CD4-positive, alpha-beta memory T cell (primary cell): ENCODE measurements around the gene BEGAIN. TPM values are rescaled to one million over a fixed set of nuclear protein-coding genes. Genes with fewer than 3 reads are reported as not detected.

ENCODE experiments used
- CTCF ChIA-PET: fragments of 350-600 bp; sonication (Branson Sonifier 250); formaldehyde crosslinking; loops from one replicate; lab custom pipeline; 2021; ENCODE audit warnings: inconsistent platforms; ENCODE audit not compliant: partially characterized antibody; lab: Charles Lee
- POLR2A ChIA-PET: fragments of 350-600 bp; sonication (Branson Sonifier 250); formaldehyde crosslinking; loops from one replicate; lab custom pipeline; 2021; ENCODE audit not compliant: partially characterized antibody; lab: Charles Lee
- DNase-seq, 5 donors: peaks; one replicate each; pipeline versions ENCODE4 v3.0.0 to v3.0.0-alpha.2; 2020 to 2022; ENCODE audit warnings: mixed read lengths in 1 of 5
- H3K27ac ChIP-seq: one replicate; pipeline ENCODE4 v1.7.0; 2013; ENCODE audit warnings: low read depth, low read length
- H3K27me3 ChIP-seq: 2 replicates; pipeline ENCODE4 v1.7.0; 2013; ENCODE audit warnings: mild to moderate bottlenecking, low read length, moderate library complexity; ENCODE audit not compliant: insufficient read depth
- H3K36me3 ChIP-seq: 2 replicates; pipeline ENCODE4 v1.7.0; 2013; ENCODE audit warnings: mild to moderate bottlenecking, low read length, moderate library complexity; ENCODE audit not compliant: insufficient read depth
- H3K4me1 ChIP-seq: 2 replicates; pipeline ENCODE4 v1.7.0; 2013; ENCODE audit warnings: mild to moderate bottlenecking, low read length, moderate library complexity; ENCODE audit not compliant: insufficient read depth
- H3K4me3 ChIP-seq, 2 donors: one replicate each; pipeline ENCODE4 v1.7.0; 2013; ENCODE audit warnings: low read length in 2 of 2, mild to moderate bottlenecking in 1 of 2
- H3K9me3 ChIP-seq, 2 donors: one replicate each; pipeline ENCODE4 v1.7.0; 2013; ENCODE audit warnings: low read length in 2 of 2, control low read depth in 1 of 2; ENCODE audit not compliant: control insufficient read depth in 1 of 2
- H3K27ac Mint-ChIP-seq, 7 donors: one replicate each; pipeline ENCODE4 v1.8.0; 2020 to 2021; ENCODE audit warnings: mixed read lengths in 7 of 7, mild to moderate bottlenecking in 6 of 7, inconsistent platforms in 3 of 7, moderate library complexity in 3 of 7
- H3K27me3 Mint-ChIP-seq, 2 donors: one replicate each; pipeline ENCODE4 v1.8.0; 2020 to 2021; ENCODE audit warnings: mixed read lengths in 2 of 2
- H3K36me3 Mint-ChIP-seq, 2 donors: one replicate each; pipeline ENCODE4 v1.8.0; 2020 to 2021; ENCODE audit warnings: mixed read lengths in 2 of 2, inconsistent platforms in 1 of 2, mild to moderate bottlenecking in 1 of 2
- H3K4me1 Mint-ChIP-seq, 4 donors: one replicate each; pipeline ENCODE4 v1.8.0; 2020 to 2021; ENCODE audit warnings: mixed read lengths in 4 of 4, mild to moderate bottlenecking in 1 of 4
- H3K4me3 Mint-ChIP-seq, 8 donors: one replicate each; pipeline ENCODE4 v1.8.0; 2020 to 2021; ENCODE audit warnings: mixed read lengths in 8 of 8, mild to moderate bottlenecking in 7 of 8, moderate library complexity in 6 of 8, inconsistent platforms in 3 of 8
- H3K9me3 Mint-ChIP-seq, 8 donors: one replicate each; pipeline ENCODE4 v1.8.0; 2020 to 2021; ENCODE audit warnings: mixed read lengths in 8 of 8, mild to moderate bottlenecking in 5 of 8, inconsistent platforms in 3 of 8, moderate library complexity in 1 of 8
- intact Hi-C: fragments of 100-400 bp; cut with micrococcal nuclease; formaldehyde crosslinking; loops from one replicate; pipeline ENCODE4 v1.15.1; 2023
- polyA plus RNA-seq, 2 donors: library from polyadenylated mRNA; unstranded; fragments of 300-500 nt; fragmentation: Illumina TruSeq; gene quantifications; one replicate each; pipeline ENCODE4 v1.2.3, GENCODE V29; 2021
- total RNA-seq, 2 experiments: library from RNA; stranded (reverse); gene quantifications; one replicate each; pipeline ENCODE4 v1.2.3, GENCODE V29; 2021

The BEGAIN gene
- total and polyA plus RNA-seq, 4 experiments from 2014 or later, result 0.09 to 1.8 (median 1.2) TPM

- H3K9me3 Mint-ChIP-seq, result no peaks in the 10 kb centered on the region
- Histone ChIP-seq H3K4me1 (peaks cover 20% of the 10 kb centered on the region), H3K4me3 (no peak overlapping the region), H3K9me3 (no peaks in the 10 kb centered on the region), H3K27me3 (no peaks in the 10 kb centered on the region), H3K27ac (no peak overlapping the region), H3K36me3 (no peaks in the 10 kb centered on the region)
- ChIA-PET CTCF (interaction anchor here (1.6 kb wide), 1 partner anchor 30 kb away, joined by 14 read pairs; no protein-coding TSS in a partner anchor), POLR2A (interaction anchor here (1.0 to 1.3 kb wide), 2 partner anchors 11 to 25 kb away, joined by 3 read pairs; no protein-coding TSS in a partner anchor)
- no peak overlapping the region for H3K4me3 Mint-ChIP-seq
- H3K4me1 Mint-ChIP-seq, result peaks cover 8 to 29% (median 15%) of the 10 kb centered on the region in 4 donors
- intact Hi-C loops, result no loop called here
- DNase-seq, result no peak
- H3K36me3 Mint-ChIP-seq, result no peaks in the 10 kb centered on the region
- H3K27ac Mint-ChIP-seq, result peak overlapping the region in 2 of 7 donors; percentile 43 to 72
- peaks cover 0 to 1% of the 10 kb centered on the region in 2 donors for H3K27me3 Mint-ChIP-seq
Measured at GRCh38 chr14:100615736-100616695, 28.8 kb upstream of the BEGAIN start.

GRCh38 chr14:100614803-100615202 lies 27.6 kb upstream of the BEGAIN start:
- ChIA-PET POLR2A (no interaction called here), CTCF (interaction anchor here (1.3 to 1.8 kb wide), 2 partner anchors 23 to 39 kb away, joined by 3 to 7 read pairs; no protein-coding TSS in a partner anchor)
- Histone ChIP-seq H3K4me3 (no peak overlapping the region), H3K9me3 (no peaks in the 10 kb centered on the region), H3K27ac (no peak overlapping the region), H3K36me3 (no peaks in the 10 kb centered on the region), H3K27me3 (no peaks in the 10 kb centered on the region), H3K4me1 (peaks cover 20% of the 10 kb centered on the region)
- DNase-seq, result no peak
- intact Hi-C loops, result no loop called here
- Mint-ChIP-seq H3K27me3 (peaks cover 0 to 1% of the 10 kb centered on the region in 2 donors), H3K9me3 (no peaks in the 10 kb centered on the region), H3K27ac (peak overlapping the region in 1 of 7 donors; percentile 2), H3K36me3 (no peaks in the 10 kb centered on the region), H3K4me3 (no peak overlapping the region), H3K4me1 (peaks cover 7 to 29% (median 15%) of the 10 kb centered on the region in 4 donors)

- no peak for DNase-seq
- Mint-ChIP-seq H3K9me3 (peaks cover 0 to 2% (median 0%) of the 10 kb centered on the region in 8 donors), H3K4me1 (peaks cover 7 to 14% (median 10%) of the 10 kb centered on the region in 4 donors), H3K4me3 (no peak overlapping the region), H3K27ac (no peak overlapping the region), H3K36me3 (no peaks in the 10 kb centered on the region), H3K27me3 (peaks cover 1 to 3% of the 10 kb centered on the region in 2 donors)
- H3K27ac ChIP-seq, result no peak overlapping the region
- H3K4me3 ChIP-seq, result no peak overlapping the region
- no peaks in the 10 kb centered on the region for H3K36me3 ChIP-seq
- H3K4me1 ChIP-seq, result peaks cover 15% of the 10 kb centered on the region
- H3K27me3 ChIP-seq, result no peaks in the 10 kb centered on the region
- no peaks in the 10 kb centered on the region for H3K9me3 ChIP-seq
- intact Hi-C loops, result no loop called here
- CTCF ChIA-PET, result interaction anchor here (0.8 to 2.7 kb wide), 3 partner anchors 33 to 230 kb away, joined by 3 to 17 read pairs (median 7); no protein-coding TSS in a partner anchor
- POLR2A ChIA-PET, result no interaction called here
Measured at GRCh38 chr14:100612986-100613385, 25.8 kb upstream of the BEGAIN start.

- no peaks in the 10 kb centered on the region for H3K36me3 Mint-ChIP-seq
- ChIA-PET POLR2A (no interaction called here), CTCF (interaction anchor here (2.7 kb wide), 1 partner anchor 34 kb away, joined by 17 read pairs; no protein-coding TSS in a partner anchor)
- H3K36me3 ChIP-seq, result no peaks in the 10 kb centered on the region
- intact Hi-C loops, result no loop called here
- H3K27ac ChIP-seq, result no peak overlapping the region
- peaks cover under 1 to 4% (median 1%) of the 10 kb centered on the region in 4 donors for H3K4me1 Mint-ChIP-seq
- DNase-seq, result no peak
- H3K9me3 Mint-ChIP-seq, result peaks cover 0 to 2% (median 0%) of the 10 kb centered on the region in 8 donors
- H3K4me3 Mint-ChIP-seq, result no peak overlapping the region
- no peaks in the 10 kb centered on the region for H3K9me3 ChIP-seq
- peak overlapping the region in 1 of 7 donors; percentile 6 for H3K27ac Mint-ChIP-seq
- H3K4me1 ChIP-seq, result peaks cover 5% of the 10 kb centered on the region
- H3K27me3 Mint-ChIP-seq, result peaks cover 1 to 6% of the 10 kb centered on the region in 2 donors
- no peak overlapping the region for H3K4me3 ChIP-seq
- no peaks in the 10 kb centered on the region for H3K27me3 ChIP-seq
Measured at GRCh38 chr14:100611811-100612480, 24.7 kb upstream of the BEGAIN start.

GRCh38 chr14:100610511-100611217 lies 23.4 kb upstream of the BEGAIN start:
- H3K36me3 Mint-ChIP-seq, result no peaks in the 10 kb centered on the region
- H3K9me3 Mint-ChIP-seq, result peaks cover 0 to 5% (median 0%) of the 10 kb centered on the region in 8 donors
- intact Hi-C loops, result no loop called here
- Histone ChIP-seq H3K9me3 (no peaks in the 10 kb centered on the region), H3K27ac (no peak overlapping the region), H3K36me3 (no peaks in the 10 kb centered on the region), H3K4me1 (no peaks in the 10 kb centered on the region), H3K27me3 (no peaks in the 10 kb centered on the region), H3K4me3 (no peak overlapping the region)
- no peak overlapping the region for H3K4me3 Mint-ChIP-seq
- no peak overlapping the region for H3K27ac Mint-ChIP-seq
- DNase-seq, result no peak
- ChIA-PET CTCF (no interaction called here), POLR2A (no interaction called here)
- no peaks in the 10 kb centered on the region for H3K4me1 Mint-ChIP-seq
- H3K27me3 Mint-ChIP-seq, result peaks cover 3 to 6% of the 10 kb centered on the region in 2 donors

- H3K9me3 Mint-ChIP-seq, result peaks cover 0 to 5% (median 0%) of the 10 kb centered on the region in 8 donors
- H3K27ac ChIP-seq, result no peak overlapping the region
- H3K4me1 ChIP-seq, result no peaks in the 10 kb centered on the region
- H3K27me3 ChIP-seq, result no peaks in the 10 kb centered on the region
- H3K4me1 Mint-ChIP-seq, result no peaks in the 10 kb centered on the region
- peaks cover 3 to 6% of the 10 kb centered on the region in 2 donors for H3K27me3 Mint-ChIP-seq
- ChIA-PET POLR2A (no interaction called here), CTCF (no interaction called here)
- no peaks in the 10 kb centered on the region for H3K9me3 ChIP-seq
- no peak overlapping the region for H3K4me3 Mint-ChIP-seq
- no peaks in the 10 kb centered on the region for H3K36me3 Mint-ChIP-seq
- no peak for DNase-seq
- H3K4me3 ChIP-seq, result no peak overlapping the region
- intact Hi-C loops, result no loop called here
- no peaks in the 10 kb centered on the region for H3K36me3 ChIP-seq
- no peak overlapping the region for H3K27ac Mint-ChIP-seq
Measured at GRCh38 chr14:100609941-100610391, 22.7 kb upstream of the BEGAIN start.
